ENCODE measurements around the gene TENM3. TPM values are rescaled to one million over a fixed set of nuclear protein-coding genes. Genes with fewer than 3 reads are reported as not detected.

The TENM3 gene
- total RNA-seq, 1 experiment from 2014 or later, result 0.87 TPM

DNA sequence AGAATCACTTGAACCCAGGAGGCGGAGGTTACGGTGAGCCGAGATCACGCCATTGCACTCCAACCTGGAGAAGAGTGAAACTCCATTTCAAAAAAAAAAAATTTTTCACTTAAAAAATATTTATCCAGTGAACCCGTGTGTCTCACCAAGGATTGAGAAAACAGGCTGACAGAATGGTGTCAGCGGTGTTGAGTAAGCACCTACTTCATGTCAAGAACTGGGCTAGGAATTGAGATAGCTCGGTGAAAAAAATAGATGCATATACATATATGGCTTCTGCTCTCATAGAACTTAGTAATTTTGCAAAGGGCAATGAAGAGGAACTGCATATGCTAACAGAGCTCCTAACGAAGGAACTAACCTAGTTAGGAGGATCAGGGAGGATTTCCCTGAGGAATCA lies 297.3 kb downstream of the TENM3 start:
- no peaks in the 10 kb centered on the region for H4K20me1 ChIP-seq (ENCODE audit: low read length)
- no peaks in the 10 kb centered on the region for H3K4me1 ChIP-seq (ENCODE audit: insufficient read depth, low read length)
- no peak overlapping the region for H3K27ac ChIP-seq (ENCODE audit: low read length)
- intact Hi-C loops (cut with micrococcal nuclease), result no loop called here
- TF ChIP-seq EZH2phosphoT487 (IDR thresholded peaks at IDR 0.05; ENCODE audit: borderline replicate concordance, low read length), result no peak
- TF ChIP-seq, protein P1, sequence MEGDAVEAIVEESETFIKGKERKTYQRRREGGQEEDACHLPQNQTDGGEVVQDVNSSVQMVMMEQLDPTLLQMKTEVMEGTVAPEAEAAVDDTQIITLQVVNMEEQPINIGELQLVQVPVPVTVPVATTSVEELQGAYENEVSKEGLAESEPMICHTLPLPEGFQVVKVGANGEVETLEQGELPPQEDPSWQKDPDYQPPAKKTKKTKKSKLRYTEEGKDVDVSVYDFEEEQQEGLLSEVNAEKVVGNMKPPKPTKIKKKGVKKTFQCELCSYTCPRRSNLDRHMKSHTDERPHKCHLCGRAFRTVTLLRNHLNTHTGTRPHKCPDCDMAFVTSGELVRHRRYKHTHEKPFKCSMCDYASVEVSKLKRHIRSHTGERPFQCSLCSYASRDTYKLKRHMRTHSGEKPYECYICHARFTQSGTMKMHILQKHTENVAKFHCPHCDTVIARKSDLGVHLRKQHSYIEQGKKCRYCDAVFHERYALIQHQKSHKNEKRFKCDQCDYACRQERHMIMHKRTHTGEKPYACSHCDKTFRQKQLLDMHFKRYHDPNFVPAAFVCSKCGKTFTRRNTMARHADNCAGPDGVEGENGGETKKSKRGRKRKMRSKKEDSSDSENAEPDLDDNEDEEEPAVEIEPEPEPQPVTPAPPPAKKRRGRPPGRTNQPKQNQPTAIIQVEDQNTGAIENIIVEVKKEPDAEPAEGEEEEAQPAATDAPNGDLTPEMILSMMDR (conservative IDR thresholded peaks at IDR 0.05; ENCODE audit: low read depth, low read length), result no peak
- no peak for TF ChIP-seq EZH2 (IDR thresholded peaks at IDR 0.05; ENCODE audit: low read length, unreplicated experiment)
- H3K9ac ChIP-seq (ENCODE audit: low read length), result no peak overlapping the region
- no peaks in the 10 kb centered on the region for H3F3A ChIP-seq (ENCODE audit: low read length, unreplicated experiment)
- CTCF ChIA-PET, result no interaction called here
- H2AFZ ChIP-seq (ENCODE audit: low read length), result no peak overlapping the region
- H3K79me2 ChIP-seq (ENCODE audit: low read length), result no peaks in the 10 kb centered on the region
- no peaks in the 10 kb centered on the region for H3K9me2 ChIP-seq (replicated peaks; ENCODE audit: low read length)
- H3K36me3 ChIP-seq (ENCODE audit: low read depth, low read length), result no peaks in the 10 kb centered on the region
- ATAC-seq (no peak), DNase-seq (no peak)
- H3K4me2 ChIP-seq (ENCODE audit: low read length), result no peak overlapping the region
- H3K27me3 ChIP-seq (ENCODE audit: low read length), result no peaks in the 10 kb centered on the region
- POLR2A ChIA-PET (ENCODE audit: unreplicated experiment), result no interaction called here
- no peak overlapping the region for H3K4me3 ChIP-seq (ENCODE audit: low read length)
- no TSS peak for BruUV-seq (replicated peaks)
- H3K9me3 ChIP-seq (ENCODE audit: low read length), result no peaks in the 10 kb centered on the region

DNA sequence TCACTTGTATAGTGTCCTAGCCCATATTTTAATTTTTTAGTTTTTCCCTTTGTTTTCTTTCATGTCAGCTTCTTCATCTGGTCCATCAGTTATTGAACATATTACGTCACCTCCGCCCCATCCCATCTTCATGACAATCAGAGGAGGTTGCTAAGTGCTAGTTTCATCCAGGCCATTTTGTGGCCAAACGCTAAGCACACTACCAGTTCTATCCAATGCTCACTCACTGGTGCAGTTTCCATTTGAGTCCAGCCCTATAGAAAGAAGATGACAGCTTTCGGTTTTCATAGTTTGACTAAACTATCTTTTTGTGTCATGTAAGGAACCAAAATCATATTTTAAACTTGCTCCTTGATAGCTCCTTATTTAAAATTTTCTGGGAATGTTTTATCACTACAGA lies 304.2 kb downstream of the TENM3 start:
- ChIA-PET CTCF (no interaction called here), POLR2A (ENCODE audit: unreplicated experiment) (no interaction called here)
- H3K4me3 ChIP-seq (ENCODE audit: low read length), result no peak overlapping the region
- no peaks in the 10 kb centered on the region for H4K20me1 ChIP-seq (ENCODE audit: low read length)
- no peaks in the 10 kb centered on the region for H3K9me2 ChIP-seq (replicated peaks; ENCODE audit: low read length)
- H3K27me3 ChIP-seq (ENCODE audit: low read length), result no peaks in the 10 kb centered on the region
- DNase-seq (no peak), ATAC-seq (no peak)
- H3K36me3 ChIP-seq (ENCODE audit: low read depth, low read length), result no peaks in the 10 kb centered on the region
- H2AFZ ChIP-seq (ENCODE audit: low read length), result no peak overlapping the region
- no peaks in the 10 kb centered on the region for H3F3A ChIP-seq (ENCODE audit: low read length, unreplicated experiment)
- no peaks in the 10 kb centered on the region for H3K79me2 ChIP-seq (ENCODE audit: low read length)
- TF ChIP-seq EZH2phosphoT487 (IDR thresholded peaks at IDR 0.05; ENCODE audit: borderline replicate concordance, low read length), result no peak
- TF ChIP-seq, protein P1 (conservative IDR thresholded peaks at IDR 0.05; ENCODE audit: low read depth, low read length), result no peak
- no peak for TF ChIP-seq EZH2 (IDR thresholded peaks at IDR 0.05; ENCODE audit: low read length, unreplicated experiment)
- no peak overlapping the region for H3K4me2 ChIP-seq (ENCODE audit: low read length)
- intact Hi-C loops (cut with micrococcal nuclease), result no loop called here
- H3K9me3 ChIP-seq (ENCODE audit: low read length), result no peaks in the 10 kb centered on the region
- H3K9ac ChIP-seq (ENCODE audit: low read length), result no peak overlapping the region
- no peaks in the 10 kb centered on the region for H3K4me1 ChIP-seq (ENCODE audit: insufficient read depth, low read length)
- no TSS peak for BruUV-seq (replicated peaks)
- no peak overlapping the region for H3K27ac ChIP-seq (ENCODE audit: low read length)

DNA sequence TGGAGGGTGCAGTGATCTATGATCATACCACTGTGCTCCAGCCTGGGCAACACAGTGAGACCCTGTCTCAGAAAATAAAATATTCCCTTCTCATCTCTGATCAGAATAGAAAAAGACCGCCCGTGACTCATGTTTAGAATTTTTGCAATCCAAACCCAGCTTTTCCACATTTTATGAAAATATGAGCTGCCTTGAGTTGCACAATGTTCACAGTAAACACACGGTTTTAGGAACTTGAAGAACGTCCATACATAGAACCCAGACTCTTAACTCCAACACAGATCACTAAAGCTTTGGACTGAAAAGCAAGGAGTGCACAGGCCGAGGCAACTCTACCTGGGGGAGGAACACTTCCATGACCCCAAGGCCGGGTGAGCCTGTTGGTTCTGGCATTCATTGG lies 305.0 kb downstream of the TENM3 start:
- Histone ChIP-seq H2AFZ (ENCODE audit: low read length) (no peak overlapping the region), H3K9me3 (ENCODE audit: low read length) (no peaks in the 10 kb centered on the region), H3K9me2 (replicated peaks; ENCODE audit: low read length) (no peaks in the 10 kb centered on the region), H3K79me2 (ENCODE audit: low read length) (no peaks in the 10 kb centered on the region), H4K20me1 (ENCODE audit: low read length) (no peaks in the 10 kb centered on the region), H3F3A (ENCODE audit: low read length, unreplicated experiment) (no peaks in the 10 kb centered on the region), H3K4me2 (ENCODE audit: low read length) (no peak overlapping the region), H3K4me3 (ENCODE audit: low read length) (no peak overlapping the region), H3K4me1 (ENCODE audit: insufficient read depth, low read length) (no peaks in the 10 kb centered on the region), H3K27me3 (ENCODE audit: low read length) (no peaks in the 10 kb centered on the region), H3K9ac (ENCODE audit: low read length) (no peak overlapping the region), H3K27ac (ENCODE audit: low read length) (no peak overlapping the region), H3K36me3 (ENCODE audit: low read depth, low read length) (no peaks in the 10 kb centered on the region)
- BruUV-seq (replicated peaks), result no TSS peak
- intact Hi-C loops (cut with micrococcal nuclease), result no loop called here
- ChIA-PET CTCF (no interaction called here), POLR2A (ENCODE audit: unreplicated experiment) (no interaction called here)
- no peak for TF ChIP-seq EZH2 (IDR thresholded peaks at IDR 0.05; ENCODE audit: low read length, unreplicated experiment)
- TF ChIP-seq, protein P1 (conservative IDR thresholded peaks at IDR 0.05; ENCODE audit: low read depth, low read length), result no peak
- TF ChIP-seq EZH2phosphoT487 (IDR thresholded peaks at IDR 0.05; ENCODE audit: borderline replicate concordance, low read length), result no peak
- ATAC-seq (no peak), DNase-seq (no peak)
